Measurements from ENCODE around the gene NRM.
"Not testable (repeated sequence)": the region's sequence is repeated elsewhere in the genome, so short reads cannot be mapped to it uniquely, and the experiment has no call there.

The NRM gene

DNA sequence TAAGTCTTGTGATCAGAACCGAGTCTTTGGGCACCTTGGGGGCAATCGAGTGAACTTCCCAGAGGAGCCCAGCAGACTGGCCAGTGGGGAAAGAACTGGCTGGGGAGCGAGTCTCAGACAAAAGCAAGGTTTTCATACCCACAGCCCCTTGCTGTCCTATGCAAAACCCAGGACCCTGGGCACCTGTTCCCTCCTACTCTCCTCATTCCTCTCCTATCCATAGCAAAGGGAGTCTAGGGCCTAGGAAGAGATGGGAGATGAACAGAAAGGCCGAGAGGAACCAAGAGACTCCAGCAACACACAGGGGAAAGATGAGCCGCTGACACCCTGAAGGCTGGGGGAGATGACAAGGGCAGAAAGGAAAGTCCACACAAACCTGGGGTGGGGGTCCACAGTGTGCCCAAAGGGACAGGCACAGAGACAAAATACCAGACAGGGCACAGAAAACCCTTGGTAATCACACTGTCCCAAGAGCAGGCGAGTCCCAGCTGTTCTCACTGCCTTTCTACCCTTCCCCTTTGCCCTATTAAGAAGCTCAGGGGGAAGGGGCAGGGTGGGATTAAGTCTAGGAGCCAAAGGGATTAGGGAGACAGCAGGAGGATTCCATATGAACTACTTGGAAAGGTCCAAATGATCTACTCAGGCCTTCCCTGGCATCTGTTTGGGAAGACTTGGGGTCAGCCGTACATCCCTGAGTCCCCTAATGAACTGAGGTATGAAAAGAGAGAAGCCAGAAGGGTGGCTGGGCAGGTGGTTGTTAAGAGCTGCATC lies 10.8 kb downstream of the NRM start:
- TF ChIP-seq, protein P1, sequence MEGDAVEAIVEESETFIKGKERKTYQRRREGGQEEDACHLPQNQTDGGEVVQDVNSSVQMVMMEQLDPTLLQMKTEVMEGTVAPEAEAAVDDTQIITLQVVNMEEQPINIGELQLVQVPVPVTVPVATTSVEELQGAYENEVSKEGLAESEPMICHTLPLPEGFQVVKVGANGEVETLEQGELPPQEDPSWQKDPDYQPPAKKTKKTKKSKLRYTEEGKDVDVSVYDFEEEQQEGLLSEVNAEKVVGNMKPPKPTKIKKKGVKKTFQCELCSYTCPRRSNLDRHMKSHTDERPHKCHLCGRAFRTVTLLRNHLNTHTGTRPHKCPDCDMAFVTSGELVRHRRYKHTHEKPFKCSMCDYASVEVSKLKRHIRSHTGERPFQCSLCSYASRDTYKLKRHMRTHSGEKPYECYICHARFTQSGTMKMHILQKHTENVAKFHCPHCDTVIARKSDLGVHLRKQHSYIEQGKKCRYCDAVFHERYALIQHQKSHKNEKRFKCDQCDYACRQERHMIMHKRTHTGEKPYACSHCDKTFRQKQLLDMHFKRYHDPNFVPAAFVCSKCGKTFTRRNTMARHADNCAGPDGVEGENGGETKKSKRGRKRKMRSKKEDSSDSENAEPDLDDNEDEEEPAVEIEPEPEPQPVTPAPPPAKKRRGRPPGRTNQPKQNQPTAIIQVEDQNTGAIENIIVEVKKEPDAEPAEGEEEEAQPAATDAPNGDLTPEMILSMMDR (conservative IDR thresholded peaks at IDR 0.05; ENCODE audit: low read length): no peak
- DNase-seq (ENCODE audit: low read depth): no peak
- peak overlapping the region; percentile 42 for H3K4me3 ChIP-seq (ENCODE audit: low read length)

DNA sequence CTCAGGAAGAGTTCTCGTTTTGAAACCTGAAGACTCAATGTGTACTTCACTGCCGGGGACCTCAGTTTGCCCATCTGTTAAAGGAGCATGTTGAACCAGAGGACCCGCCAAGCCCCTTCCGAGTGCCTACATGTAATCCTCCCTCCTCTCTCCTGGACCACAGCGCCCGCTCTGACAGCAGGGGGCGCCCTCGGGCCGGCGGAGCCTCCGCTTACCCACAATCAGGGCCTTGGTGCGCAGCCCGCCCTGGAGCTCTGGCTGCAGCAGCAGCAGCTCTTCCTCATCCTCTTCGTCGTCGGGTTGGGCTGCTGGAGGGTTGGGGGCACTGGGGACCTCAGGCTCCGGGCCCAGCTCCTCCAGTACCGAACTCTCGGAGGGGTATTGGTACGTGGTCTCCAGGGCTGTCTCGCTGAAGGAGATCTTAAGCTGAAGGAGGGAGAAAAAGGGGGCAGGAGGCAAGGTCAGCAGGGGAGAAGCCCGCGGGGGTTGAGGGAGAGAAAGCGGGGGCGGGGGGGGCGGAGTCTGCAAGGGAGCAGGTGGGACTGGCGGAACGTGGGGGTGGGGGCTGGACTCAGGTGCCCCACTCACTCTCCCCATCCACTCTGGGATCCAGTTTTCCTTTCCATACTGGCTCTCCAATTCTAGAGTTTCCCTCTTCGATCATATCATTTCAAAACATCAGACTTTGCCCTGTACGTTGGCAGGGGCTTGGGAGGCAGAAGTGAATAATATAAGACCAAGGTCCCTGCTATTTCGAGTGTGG lies 11.6 kb downstream of the NRM start:
- DNase-seq (ENCODE audit: low read depth): peak; percentile 76
- TF ChIP-seq, protein P1 (conservative IDR thresholded peaks at IDR 0.05; ENCODE audit: low read length): peak; percentile 89
- H3K4me3 ChIP-seq (ENCODE audit: low read length): peak overlapping the region; percentile 42

DNA sequence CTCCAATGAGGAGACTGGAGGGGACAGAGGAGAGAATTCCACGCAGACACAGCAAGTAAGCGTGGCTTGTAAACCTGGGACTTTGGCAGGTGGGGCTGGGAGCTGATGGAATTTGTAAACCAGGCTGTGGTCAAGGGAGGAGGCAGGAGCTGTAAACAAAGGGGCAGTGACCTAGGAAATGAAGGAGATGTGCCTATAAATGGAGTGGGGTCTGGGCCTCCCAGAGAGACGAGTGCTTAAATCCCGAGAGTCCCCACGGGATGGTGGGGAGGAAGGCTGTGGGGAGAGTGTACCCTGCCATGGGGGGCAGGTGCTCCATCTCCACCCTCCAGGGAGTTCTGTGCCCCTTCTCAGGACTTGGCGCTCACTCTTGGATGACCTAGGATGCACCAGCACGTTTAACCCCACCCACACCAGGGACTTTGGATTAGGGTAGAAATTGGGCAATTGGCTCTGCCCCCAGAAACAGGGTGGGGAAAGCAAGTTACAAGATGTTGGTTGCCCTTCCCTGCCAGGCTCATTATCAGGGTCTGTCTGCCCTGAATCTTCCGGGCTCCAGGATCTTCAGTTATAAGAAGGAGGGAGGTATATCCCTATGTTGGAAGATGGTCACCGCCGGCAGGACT lies 14.0 kb downstream of the NRM start:
- no peak overlapping the region for H3K4me3 ChIP-seq (ENCODE audit: low read length)
- DNase-seq (ENCODE audit: low read depth): no peak
- TF ChIP-seq, protein P1 (conservative IDR thresholded peaks at IDR 0.05; ENCODE audit: low read length): no peak

DNA sequence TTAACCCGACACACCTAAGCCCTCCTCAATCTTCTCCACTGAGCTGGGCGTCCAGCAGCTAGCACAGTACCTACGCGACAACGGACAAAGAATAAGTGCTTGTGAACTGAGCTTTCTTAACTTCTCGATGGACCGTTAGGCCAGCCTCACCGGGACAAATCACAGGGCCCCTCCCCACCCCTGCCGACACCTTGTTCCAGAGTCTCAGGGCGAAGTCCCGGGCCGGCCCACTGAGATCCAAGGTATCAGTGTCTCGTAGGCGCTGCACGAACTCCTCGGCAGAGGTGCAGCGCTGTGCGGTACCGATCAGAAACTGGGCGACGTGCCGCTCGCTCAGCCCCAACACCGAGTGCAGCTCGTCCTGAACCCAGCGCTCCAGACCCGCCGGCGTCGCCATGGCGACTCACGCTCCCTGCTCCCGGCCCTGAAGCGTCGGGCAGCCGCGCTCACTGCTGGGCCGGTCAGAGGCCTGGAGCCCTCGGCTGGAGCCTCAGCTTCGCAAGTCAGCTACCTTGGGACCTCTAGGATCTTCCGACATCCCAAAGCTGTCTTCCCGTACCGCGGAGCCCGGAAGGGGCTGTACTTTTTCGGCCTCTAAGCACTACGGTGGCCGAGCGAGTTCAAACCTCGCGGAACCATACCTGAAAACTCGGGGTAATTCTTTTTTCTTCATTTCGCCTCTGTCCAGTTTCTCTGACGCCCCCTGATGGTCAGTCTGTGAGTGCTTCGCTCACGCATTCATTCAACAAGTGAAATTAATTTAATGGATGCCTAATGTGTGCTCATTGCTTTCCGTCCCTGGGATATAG lies 18.1 kb downstream of the NRM start, which contains the start of gene DHX16:
Gene DHX16 (minus strand): TSS at position 562 of the 809 bp plus-strand sequence. CDS start 165 bp downstream, at position 397.
- peak; percentile 99 for DNase-seq (ENCODE audit: low read depth)
- TF ChIP-seq, protein P1 (conservative IDR thresholded peaks at IDR 0.05; ENCODE audit: low read length): peak; percentile 88
- peak within 1 kb of the TSS; percentile 96 for H3K4me3 ChIP-seq (ENCODE audit: low read length)

DNA sequence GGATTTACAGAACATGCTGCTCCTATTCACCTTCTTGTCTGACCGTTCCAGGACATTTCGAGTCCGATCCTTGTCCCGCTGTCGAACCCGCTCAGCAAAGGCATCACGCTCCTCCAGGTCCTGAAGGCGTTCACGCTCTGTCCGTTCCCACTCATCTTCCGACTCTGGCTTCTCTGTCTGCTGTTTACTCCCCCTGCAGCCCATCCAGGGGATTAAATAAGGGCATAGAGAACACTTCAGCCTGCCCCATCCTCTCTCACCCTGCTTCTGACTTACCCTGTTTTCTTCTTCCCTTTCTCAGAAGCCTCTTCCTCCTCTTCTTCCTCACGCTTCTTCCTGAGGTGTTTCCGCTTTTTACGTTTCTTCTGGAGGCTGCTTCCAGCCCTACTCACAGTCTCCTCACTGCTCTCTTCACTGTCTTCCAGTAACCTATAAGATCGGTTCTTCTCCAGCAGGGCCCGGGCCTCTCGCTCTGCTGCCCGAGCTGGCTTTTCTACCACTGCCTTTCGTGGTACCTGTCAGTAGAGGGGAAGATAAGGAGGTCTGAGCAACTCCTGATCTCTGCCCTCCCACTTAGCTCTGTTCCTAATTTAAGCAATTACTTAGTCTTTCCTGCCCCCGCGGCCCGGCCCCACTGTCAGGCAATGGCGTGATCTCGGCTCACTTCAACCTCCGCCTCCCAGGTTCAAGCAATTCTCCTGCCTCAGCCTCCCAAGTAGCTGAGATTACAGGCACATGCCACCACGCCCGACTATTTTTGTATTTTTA lies 19.8 kb downstream of the NRM start:
- H3K4me3 ChIP-seq (ENCODE audit: low read length): no peak overlapping the region
- TF ChIP-seq, protein P1 (conservative IDR thresholded peaks at IDR 0.05; ENCODE audit: low read length): peak; percentile 31
- no peak for DNase-seq (ENCODE audit: low read depth)

DNA sequence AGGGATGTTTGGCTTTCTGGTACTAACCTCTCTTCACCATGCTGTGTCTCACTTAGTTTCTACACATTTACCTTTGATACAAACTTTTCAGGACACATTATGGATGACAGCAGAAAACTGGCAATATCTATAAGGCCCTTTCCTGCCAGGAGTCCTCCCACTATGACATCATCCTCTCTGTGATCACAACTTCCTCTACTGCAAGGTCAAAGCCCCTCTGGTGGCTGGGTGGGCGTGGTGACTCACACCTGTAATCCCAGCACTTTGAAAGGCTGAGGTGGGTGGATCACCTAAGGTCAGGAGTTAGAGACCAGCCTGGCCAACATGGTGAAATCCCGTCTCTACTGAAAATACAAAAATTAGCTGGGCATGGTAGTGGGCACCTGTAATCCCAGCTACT lies 24.5 kb downstream of the NRM start:
- not testable (repeated sequence) for H3K4me3 ChIP-seq (ENCODE audit: low read length); DNase-seq (ENCODE audit: low read depth)
